Panc1 (cell line): ENCODE data around the gene ZNF593.
A peak's percentile ranks its signal among the peaks of the same experiment; 100 is the strongest.

Experiments
- POLR2AphosphoS5 ChIP-seq: IDR thresholded peaks from 2 replicates; pipeline ENCODE4 v1.6.1; 2012; ENCODE audit warnings: mild to moderate bottlenecking, low read depth, low read length, moderate library complexity
- TCF7L2 ChIP-seq: IDR thresholded peaks from 2 replicates; pipeline ENCODE4 v1.6.1; 2011; ENCODE audit warnings: mild to moderate bottlenecking, low read depth, low read length, inconsistent platforms
- TF ChIP-seq, protein P1 (sequence below): fragments of 450-650 bp; IDR thresholded peaks from 2 replicates; pipeline ENCODE4 v1.5.1; 2017; ENCODE audit warnings: mild to moderate bottlenecking

DNA sequence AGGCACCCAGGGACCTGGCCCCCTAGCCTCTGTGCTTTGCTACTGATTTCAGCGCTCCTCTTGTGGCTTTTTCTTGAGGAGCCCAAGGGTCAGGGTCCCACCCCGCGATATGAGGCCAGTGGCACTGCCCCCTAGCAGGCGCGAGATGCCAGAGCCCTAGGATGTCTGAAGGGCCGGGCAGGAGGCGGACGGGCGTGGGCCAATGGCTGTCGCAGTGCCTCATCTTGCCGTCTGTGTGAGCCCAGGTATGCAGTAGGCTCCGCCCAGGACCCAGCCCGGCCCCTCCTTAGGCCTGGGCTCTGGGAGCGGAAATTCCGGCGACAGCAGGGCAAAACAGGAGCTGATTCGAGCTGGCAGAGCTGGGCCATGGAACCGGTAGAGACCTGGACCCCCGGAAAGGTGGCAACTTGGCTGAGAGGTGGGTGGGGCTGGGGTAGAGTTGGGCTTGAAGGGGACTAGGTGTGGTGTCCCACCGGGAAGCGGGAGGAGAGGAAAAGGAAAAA lies 7.5 kb downstream of the ZNF593 start, which contains the start of gene CNKSR1:
- TF ChIP-seq POLR2AphosphoS5 (no peak; the same call in 1 of the 2 replicates), TCF7L2 (0 out of 2 replicates have a peak, but pooled peaks have one; percentile 17)
- TF ChIP-seq, protein P1, sequence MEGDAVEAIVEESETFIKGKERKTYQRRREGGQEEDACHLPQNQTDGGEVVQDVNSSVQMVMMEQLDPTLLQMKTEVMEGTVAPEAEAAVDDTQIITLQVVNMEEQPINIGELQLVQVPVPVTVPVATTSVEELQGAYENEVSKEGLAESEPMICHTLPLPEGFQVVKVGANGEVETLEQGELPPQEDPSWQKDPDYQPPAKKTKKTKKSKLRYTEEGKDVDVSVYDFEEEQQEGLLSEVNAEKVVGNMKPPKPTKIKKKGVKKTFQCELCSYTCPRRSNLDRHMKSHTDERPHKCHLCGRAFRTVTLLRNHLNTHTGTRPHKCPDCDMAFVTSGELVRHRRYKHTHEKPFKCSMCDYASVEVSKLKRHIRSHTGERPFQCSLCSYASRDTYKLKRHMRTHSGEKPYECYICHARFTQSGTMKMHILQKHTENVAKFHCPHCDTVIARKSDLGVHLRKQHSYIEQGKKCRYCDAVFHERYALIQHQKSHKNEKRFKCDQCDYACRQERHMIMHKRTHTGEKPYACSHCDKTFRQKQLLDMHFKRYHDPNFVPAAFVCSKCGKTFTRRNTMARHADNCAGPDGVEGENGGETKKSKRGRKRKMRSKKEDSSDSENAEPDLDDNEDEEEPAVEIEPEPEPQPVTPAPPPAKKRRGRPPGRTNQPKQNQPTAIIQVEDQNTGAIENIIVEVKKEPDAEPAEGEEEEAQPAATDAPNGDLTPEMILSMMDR = no peak
